Adrenal gland (tissue), 12 donors: ENCODE results near the gene FAM200C. TPM values are rescaled to one million over a fixed set of nuclear protein-coding genes. Genes with fewer than 3 reads are reported as not detected.
"Not testable (repeated sequence)": the region's sequence is repeated elsewhere in the genome, so short reads cannot be mapped to it uniquely, and the experiment has no call there.

ENCODE experiments used
- DNase-seq, 7 donors: peaks; one replicate each; pipeline ENCODE4 v3.0.0-alpha.2; 2019 to 2020
- H3K27ac ChIP-seq, 5 donors: fragments of 200-600 bp; sonication (generic) in 4 of 5; 1 replicate in 3 of 5; 2 replicates in 2 of 5; pipeline versions ENCODE4 v1.5.1 to v1.8.0; 2016 to 2020; ENCODE audit warnings: mild to moderate bottlenecking in 1 of 5
- H3K27me3 ChIP-seq: fragments of 200-600 bp; 2 replicates; pipeline ENCODE4 v1.8.0; 2021
- H3K36me3 ChIP-seq, 2 donors: fragments of 200-600 bp; replicated peaks in 1 of 2; 1 replicate in 1 of 2; 2 replicates in 1 of 2; pipeline versions ENCODE4 v1.5.1 to v1.8.0; 2018 to 2022
- H3K4me1 ChIP-seq, 2 donors: fragments of 200-600 bp; replicated peaks in 1 of 2; 1 replicate in 1 of 2; 2 replicates in 1 of 2; pipeline versions ENCODE4 v1.5.1 to v1.8.0; 2018 to 2021
- H3K4me3 ChIP-seq, 4 donors: fragments of 200-600 bp; sonication (generic) in 3 of 4; one replicate each; pipeline ENCODE4 v1.5.1; 2016 to 2018
- H3K9me3 ChIP-seq, 3 donors: fragments of 200-600 bp; sonication (generic) in 1 of 3; replicated peaks in 1 of 3; 1 replicate in 2 of 3; 2 replicates in 1 of 3; pipeline versions ENCODE4 v1.5.1 to v1.8.0; 2016 to 2021
- CTCF ChIP-seq, 6 experiments: fragments of 450-650 bp in 4 of 6; fragments of 200-600 bp in 2 of 6; sonication (generic) in 1 of 6; IDR thresholded peaks; 1 replicate in 5 of 6; 2 replicates in 1 of 6; pipeline versions ENCODE4 v1.5.1 to v1.8.0; 2016 to 2021; ENCODE audit warnings: antibody characterized with exemption in 6 of 6, mild to moderate bottlenecking in 2 of 6, moderate library complexity in 1 of 6
- POLR2A ChIP-seq, 2 donors: fragments of 450-650 bp; IDR thresholded peaks; one replicate each; pipeline ENCODE4 v1.6.1; 2017; ENCODE audit warnings: antibody characterized with exemption in 2 of 2, mild to moderate bottlenecking in 2 of 2, moderate library complexity in 1 of 2
- WGBS, 4 donors: extraction: QIAGEN DNeasy Blood & Tissue Kit in 2 of 4; methylation state at CpG; one replicate each; pipeline versions ENCODE4 v1.1.5 to v1.1.7; 2013 to 2017; 5-methylcytosine and 5-hydroxymethylcytosine counted together
- intact Hi-C, 2 donors: fragments of 100-400 bp; cut with DNase I; formaldehyde crosslinking; loops; one replicate each; pipeline versions ENCODE4 v1.14.1 to v1.15.0; 2022 to 2023
- polyA plus RNA-seq, 3 donors: library from polyadenylated mRNA; stranded (reverse); fragments of 200-250 nt in 2 of 3; fragments of 350-450 nt in 1 of 3; fragmentation: Illumina TruSeq in 1 of 3; extraction: RNeasy Lipid Tissue Mini Kit (QIAGEN cat#74804) in 1 of 3; gene quantifications; one replicate each; pipeline ENCODE4 v1.2.3, GENCODE V29; 2013 to 2014
- total RNA-seq, 9 donors: library from RNA; depleted of rRNA in 4 of 9; stranded (reverse); fragments of >200 nt in 4 of 9; fragments of 120-200 nt in 1 of 9; fragmentation: NEBNext Ultra II Directional in 1 of 9; extraction: Animal tissue kit (Norgen Biotek cat#: 25700) in 1 of 9; gene quantifications; one replicate each; pipeline versions ENCODE4 v1.1.0 to v1.2.4, GENCODE V29; 2013 to 2023
- donor health status: healthy with polysubstance abuse.
- donor health status: Bipolar disorder and iron deficiency.
- donor health status: DM: yes; HTN: yes; CAD: no.
- donor health status: DM: no; HTN: no; CAD: no.
- donor health status: DM: no; HTN: no; CAD: no.
- donor health status: DM: yes; HTN: yes; CAD: no.

Gene FAM200C
- total and polyA plus RNA-seq, 12 donors: 0.42 to 9.0 (median 5.2) TPM

- no peaks in the 10 kb centered on the region for H3K27me3 ChIP-seq
- H3K36me3 ChIP-seq: no peaks in the 10 kb centered on the region
- intact Hi-C loops: loop anchor here in 1 of 2 donors (10.0 kb wide), 1 partner anchor 63 kb away; no protein-coding TSS in a partner anchor
- peaks cover 4 to 7% of the 10 kb centered on the region in 2 donors for H3K4me1 ChIP-seq
- no peak for DNase-seq
- H3K9me3 ChIP-seq: no peaks in the 10 kb centered on the region
- no peak for TF ChIP-seq POLR2A (IDR thresholded peaks at IDR 0.05)
- TF ChIP-seq CTCF (IDR thresholded peaks at IDR 0.05): no peak
- 34 to 88% (median 54%) methylated on average over 1 of the region's 1 CpG for WGBS, 4 donors
- no peak overlapping the region for H3K4me3 ChIP-seq
- H3K27ac ChIP-seq: no peak overlapping the region
Observed at GRCh38 chr5:160441311-160441781, 41.5 kb upstream of the FAM200C start.

- H3K9me3 ChIP-seq: no peaks in the 10 kb centered on the region
- peak overlapping the region in 2 of 4 donors; percentile 20 to 62 for H3K4me3 ChIP-seq
- H3K36me3 ChIP-seq: no peaks in the 10 kb centered on the region
- TF ChIP-seq POLR2A (IDR thresholded peaks at IDR 0.05) (no peak), CTCF (IDR thresholded peaks at IDR 0.05) (peak; percentile 75 to 93 (median 86))
- peaks cover 6% of the 10 kb centered on the region for H3K27me3 ChIP-seq
- peak overlapping the region in 1 of 5 donors; percentile 50 for H3K27ac ChIP-seq
- WGBS, 4 donors: 0 to 1% (median 1%) methylated on average over 7 to 11 of the region's 11 CpGs
- peaks cover 4 to 7% of the 10 kb centered on the region in 2 donors for H3K4me1 ChIP-seq
- intact Hi-C loops: no loop called here
- peak; percentile 74 to 96 (median 87) for DNase-seq
Observed at GRCh38 chr5:160439205-160439600, 39.3 kb upstream of the FAM200C start.

GRCh38 chr5:160438316-160439204, 38.7 kb upstream of the FAM200C start:
- H3K36me3 ChIP-seq: no peaks in the 10 kb centered on the region
- H3K9me3 ChIP-seq: no peaks in the 10 kb centered on the region
- peak overlapping the region in 1 of 5 donors; percentile 50 for H3K27ac ChIP-seq
- no peak for TF ChIP-seq POLR2A (IDR thresholded peaks at IDR 0.05)
- peak; percentile 41 to 66 (median 58) for TF ChIP-seq CTCF (IDR thresholded peaks at IDR 0.05)
- peaks cover 4 to 7% of the 10 kb centered on the region in 2 donors for H3K4me1 ChIP-seq
- H3K27me3 ChIP-seq: peaks cover 6% of the 10 kb centered on the region
- H3K4me3 ChIP-seq: peak overlapping the region in 2 of 4 donors; percentile 20 to 62
- 3 to 6% (median 3%) methylated on average over 13 to 18 of the region's 18 CpGs for WGBS, 4 donors
- DNase-seq: peak; percentile 33 to 70 (median 44)
- intact Hi-C loops: no loop called here

- intact Hi-C loops: no loop called here
- Histone ChIP-seq H3K36me3 (no peaks in the 10 kb centered on the region), H3K4me3 (no peak overlapping the region), H3K4me1 (peaks cover 4 to 7% of the 10 kb centered on the region in 2 donors), H3K27ac (no peak overlapping the region), H3K9me3 (no peaks in the 10 kb centered on the region), H3K27me3 (peaks cover 6% of the 10 kb centered on the region)
- TF ChIP-seq POLR2A (IDR thresholded peaks at IDR 0.05): no peak
- no peak for TF ChIP-seq CTCF (IDR thresholded peaks at IDR 0.05)
- no peak for DNase-seq
Observed at GRCh38 chr5:160437271-160437670, 37.4 kb upstream of the FAM200C start.

GRCh38 chr5:160436661-160437060, 36.8 kb upstream of the FAM200C start:
- intact Hi-C loops, DNase-seq, H3K36me3 ChIP-seq, H3K27ac ChIP-seq, H3K4me3 ChIP-seq, H3K9me3 ChIP-seq, H3K4me1 ChIP-seq, H3K27me3 ChIP-seq: not testable (repeated sequence)
- 37 to 47% (median 41%) methylated on average over 6 of the region's 6 CpGs for WGBS, 4 donors
